Liver (tissue), 9 donors: Measurements from ENCODE around the gene ISM2. TPM values are rescaled to one million over a fixed set of nuclear protein-coding genes. Genes with fewer than 3 reads are reported as not detected.
"Not testable (repeated sequence)": the region's sequence is repeated elsewhere in the genome, so short reads cannot be mapped to it uniquely, and the experiment has no call there.

Source experiments
- DNase-seq: peaks from one replicate; pipeline ENCODE4 v3.0.0-alpha.2; 2017; ENCODE audit warnings: low spot score
- H3K27ac ChIP-seq, 2 donors: one replicate each; pipeline ENCODE4 v1.7.0; 2013; ENCODE audit warnings: inconsistent platforms in 2 of 2, low read length in 2 of 2, control low read depth in 1 of 2, low read depth in 1 of 2, mild to moderate bottlenecking in 1 of 2
- H3K27me3 ChIP-seq, 4 donors: one replicate each; pipeline versions ENCODE4 v1.6.1 to v1.7.0; 2013; ENCODE audit warnings: low read length in 3 of 4, inconsistent platforms in 1 of 4, mild to moderate bottlenecking in 1 of 4, moderate library complexity in 1 of 4; ENCODE audit not compliant: control insufficient read depth in 4 of 4, insufficient read depth in 4 of 4
- H3K36me3 ChIP-seq, 4 donors: one replicate each; pipeline versions ENCODE4 v1.6.1 to v1.7.0; 2013; ENCODE audit warnings: low read length in 3 of 4, mild to moderate bottlenecking in 3 of 4, low read depth in 1 of 4, moderate library complexity in 1 of 4; ENCODE audit not compliant: control insufficient read depth in 4 of 4, insufficient read depth in 3 of 4
- H3K4me1 ChIP-seq, 4 donors: one replicate each; pipeline versions ENCODE4 v1.6.1 to v1.7.0; 2013; ENCODE audit warnings: low read length in 3 of 4, mild to moderate bottlenecking in 3 of 4, moderate library complexity in 1 of 4; ENCODE audit not compliant: control insufficient read depth in 4 of 4, insufficient read depth in 4 of 4
- H3K4me3 ChIP-seq, 3 donors: one replicate each; pipeline versions ENCODE4 v1.6.1 to v1.7.0; 2013; ENCODE audit warnings: low read length in 3 of 3, control low read depth in 1 of 3, low read depth in 1 of 3, mild to moderate bottlenecking in 1 of 3
- H3K9ac ChIP-seq, 2 donors: one replicate each; pipeline ENCODE4 v1.7.0; 2013; ENCODE audit warnings: low read length in 2 of 2, mild to moderate bottlenecking in 2 of 2, moderate library complexity in 2 of 2, control low read depth in 1 of 2, low read depth in 1 of 2
- H3K9me3 ChIP-seq, 4 donors: one replicate each; pipeline versions ENCODE4 v1.6.1 to v1.7.0; 2013; ENCODE audit warnings: low read length in 3 of 4; ENCODE audit not compliant: control insufficient read depth in 4 of 4
- CTCF ChIP-seq: fragments of 150-350 bp; IDR thresholded peaks from 2 replicates; pipeline ENCODE4 v1.5.1; 2017; ENCODE audit warnings: improper control_type of control experiment, low read depth, low read length; ENCODE audit not compliant: missing input control
- EGR1 ChIP-seq, 2 donors: IDR thresholded peaks; 2 replicates each; pipeline ENCODE4 v1.6.1; 2016 to 2018; ENCODE audit warnings: antibody characterized with exemption in 2 of 2, low read depth in 2 of 2
- FOXA1 ChIP-seq: IDR thresholded peaks from 2 replicates; pipeline ENCODE4 v1.6.1; 2016; ENCODE audit warnings: antibody characterized with exemption
- FOXA2 ChIP-seq: IDR thresholded peaks from 2 replicates; pipeline ENCODE4 v1.6.1; 2016; ENCODE audit warnings: antibody characterized with exemption
- HNF4A ChIP-seq, 2 donors: conservative IDR thresholded peaks; 2 replicates each; pipeline ENCODE4 v1.6.1; 2016; ENCODE audit warnings: antibody characterized with exemption in 2 of 2, mild to moderate bottlenecking in 2 of 2
- RAD21 ChIP-seq, 2 donors: IDR thresholded peaks; 2 replicates each; pipeline ENCODE4 v1.6.1; 2016; ENCODE audit warnings: antibody characterized with exemption in 2 of 2, mild to moderate bottlenecking in 2 of 2
- REST ChIP-seq: IDR thresholded peaks from 2 replicates; pipeline ENCODE4 v1.6.1; 2016; ENCODE audit warnings: antibody characterized with exemption, mild to moderate bottlenecking
- RXRA ChIP-seq, 2 donors: IDR thresholded peaks; 2 replicates each; pipeline ENCODE4 v1.6.1; 2017 to 2018; ENCODE audit warnings: antibody characterized with exemption in 2 of 2, mild to moderate bottlenecking in 1 of 2
- SP1 ChIP-seq: IDR thresholded peaks from 2 replicates; pipeline ENCODE4 v1.6.1; 2018; ENCODE audit warnings: antibody characterized with exemption, mild to moderate bottlenecking
- TAF1 ChIP-seq: conservative IDR thresholded peaks from 2 replicates; pipeline ENCODE4 v1.6.1; 2016; ENCODE audit warnings: antibody characterized with exemption, mild to moderate bottlenecking
- YY1 ChIP-seq: IDR thresholded peaks from 2 replicates; pipeline ENCODE4 v1.6.1; 2016; ENCODE audit warnings: antibody characterized with exemption, mild to moderate bottlenecking
- WGBS: extraction: QIAGEN DNeasy Blood & Tissue Kit; methylation state at CpG from one replicate; pipeline ENCODE4 v1.1.7; 2013; 5-methylcytosine and 5-hydroxymethylcytosine counted together
- polyA plus RNA-seq, 2 donors: library from polyadenylated mRNA; stranded (reverse) in 1 of 2; unstranded in 1 of 2; fragments of 200-250 nt in 1 of 2; fragments of >200 nt in 1 of 2; fragmentation: Nextera tagmentation in 1 of 2; extraction: Ambion mirVana in 1 of 2; gene quantifications; one replicate each; pipeline versions ENCODE4 v1.2.1 to v1.2.3, GENCODE V29; 2013 to 2015
- total RNA-seq, 2 donors: library from RNA; depleted of rRNA; stranded (reverse); fragments of >200 nt; gene quantifications; one replicate each; pipeline ENCODE4 v1.2.3, GENCODE V29; 2014
- TF ChIP-seq, protein P1 (sequence below): IDR thresholded peaks from 2 replicates; pipeline ENCODE4 v1.6.1; 2016; ENCODE audit warnings: antibody characterized with exemption
- TF ChIP-seq, protein P2 (sequence below): IDR thresholded peaks from 2 replicates; pipeline ENCODE4 v1.6.1; 2016; ENCODE audit warnings: antibody characterized with exemption
- donor health status: healthy.
- donor health status: healthy.
- donor health status: healthy.
- donor health status: healthy.
- donor health status: healthy.

Gene ISM2
- total and polyA plus RNA-seq, 4 donors: not detected

DNA sequence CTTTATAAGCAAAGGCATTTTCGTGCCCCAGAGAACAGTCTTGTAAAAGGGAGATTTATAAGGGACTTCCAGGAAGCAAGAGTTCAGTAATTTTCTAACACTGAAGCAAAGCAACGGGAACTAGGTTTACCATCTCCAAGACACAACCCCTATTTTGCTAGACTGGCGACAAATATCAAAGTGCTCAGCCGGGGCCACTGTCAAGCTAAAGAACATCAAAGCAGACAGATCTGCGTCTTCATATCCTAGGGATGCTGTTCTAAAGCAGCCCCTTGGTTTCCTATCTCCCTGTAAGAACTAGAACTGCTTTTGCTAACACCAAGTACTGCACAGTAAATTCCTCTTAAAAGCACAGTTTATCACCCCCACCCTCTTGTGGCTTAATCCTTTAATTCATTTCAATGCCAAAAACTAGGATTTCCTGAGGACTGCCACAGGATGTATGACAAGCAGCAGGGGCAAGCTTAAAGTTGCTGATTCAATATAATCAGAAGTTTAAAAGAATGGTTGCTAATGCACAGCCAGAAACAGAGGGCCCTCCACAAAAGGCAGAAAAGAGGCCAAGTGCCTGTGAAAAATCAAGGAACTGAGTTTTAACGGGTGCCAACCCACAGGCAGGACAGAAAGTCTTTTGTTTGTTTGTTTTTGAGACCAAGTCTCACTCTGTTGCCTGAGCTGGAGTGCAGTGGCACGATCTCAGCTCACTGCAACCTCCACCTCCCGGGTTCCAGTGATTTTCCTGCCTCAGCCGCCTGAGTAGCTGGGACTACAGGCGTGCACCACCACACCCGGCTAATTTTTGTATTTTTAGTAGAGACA, 44.0 kb upstream of the ISM2 start:
- no peak overlapping the region for H3K4me3 ChIP-seq
- TF ChIP-seq FOXA2: no peak
- peak; percentile 9 for TF ChIP-seq RAD21 (IDR thresholded peaks at IDR 0.05)
- H3K4me1 ChIP-seq: no peaks in the 10 kb centered on the region
- peak overlapping the region in 1 of 2 donors; percentile 25 for H3K27ac ChIP-seq
- H3K36me3 ChIP-seq: no peaks in the 10 kb centered on the region
- 74% methylated on average over 11 of the region's 11 CpGs for WGBS
- no peak for DNase-seq
- no peaks in the 10 kb centered on the region for H3K9me3 ChIP-seq
- no peaks in the 10 kb centered on the region for H3K27me3 ChIP-seq
- H3K9ac ChIP-seq: no peak overlapping the region

DNA sequence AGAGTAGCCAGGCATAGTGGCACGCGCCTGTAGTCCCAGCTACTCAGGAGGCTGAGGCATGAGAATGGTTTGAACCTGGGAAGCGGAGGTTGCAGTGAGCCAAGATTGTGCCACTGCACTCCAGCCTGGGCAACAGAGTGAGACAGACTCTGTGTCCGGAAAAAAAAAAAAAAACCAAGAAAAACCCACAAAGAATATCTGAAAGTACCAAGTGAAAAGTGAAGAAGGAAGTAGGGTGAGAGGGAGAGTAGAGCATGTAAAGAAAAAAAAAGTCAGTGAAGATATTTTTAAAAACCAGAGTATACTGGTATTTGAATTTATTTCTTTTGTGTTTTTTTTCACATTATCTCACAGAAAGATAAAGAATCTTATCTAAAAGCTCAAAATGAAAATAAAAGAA, 43.3 kb upstream of the ISM2 start:
- no peak overlapping the region for H3K9ac ChIP-seq
- H3K4me3 ChIP-seq: no peak overlapping the region
- DNase-seq: no peak

GRCh38 chr14:77536951-77537350, 38.3 kb upstream of the ISM2 start:
- 92% methylated on average over 5 of the region's 5 CpGs for WGBS
- DNase-seq, H3K27me3 ChIP-seq, H3K4me3 ChIP-seq, H3K27ac ChIP-seq, H3K9ac ChIP-seq, H3K36me3 ChIP-seq, H3K9me3 ChIP-seq, H3K4me1 ChIP-seq: not testable (repeated sequence)

More for the DNA sequence above, 43.3 kb upstream of the ISM2 start:
- WGBS: 88% methylated on average over 4 of the region's 4 CpGs
- no peak overlapping the region for H3K27ac ChIP-seq
- no peaks in the 10 kb centered on the region for H3K9me3 ChIP-seq
- no peaks in the 10 kb centered on the region for H3K27me3 ChIP-seq
- TF ChIP-seq RAD21 (IDR thresholded peaks at IDR 0.05) (no peak), SP1 (no peak), REST (no peak), RXRA (IDR thresholded peaks at IDR 0.05) (no peak)
- H3K4me1 ChIP-seq: no peaks in the 10 kb centered on the region
- no peaks in the 10 kb centered on the region for H3K36me3 ChIP-seq

GRCh38 chr14:77531071-77531470, 32.5 kb upstream of the ISM2 start:
- Histone ChIP-seq H3K27ac (no peak overlapping the region), H3K36me3 (no peaks in the 10 kb centered on the region), H3K4me1 (no peaks in the 10 kb centered on the region), H3K9me3 (no peaks in the 10 kb centered on the region), H3K9ac (no peak overlapping the region), H3K4me3 (no peak overlapping the region), H3K27me3 (no peaks in the 10 kb centered on the region)
- DNase-seq: no peak
- TF ChIP-seq REST (no peak), YY1 (no peak), SP1 (no peak), FOXA2 (no peak), EGR1 (IDR thresholded peaks at IDR 0.05; ENCODE audit: low read depth in 2 of 2) (no peak), TAF1 (no peak), RAD21 (IDR thresholded peaks at IDR 0.05) (no peak), HNF4A (conservative IDR thresholded peaks at IDR 0.05) (no peak), CTCF (no peak), FOXA1 (no peak)
- TF ChIP-seq, protein P1, sequence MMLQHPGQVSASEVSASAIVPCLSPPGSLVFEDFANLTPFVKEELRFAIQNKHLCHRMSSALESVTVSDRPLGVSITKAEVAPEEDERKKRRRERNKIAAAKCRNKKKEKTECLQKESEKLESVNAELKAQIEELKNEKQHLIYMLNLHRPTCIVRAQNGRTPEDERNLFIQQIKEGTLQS: no peak
- TF ChIP-seq, protein P2, sequence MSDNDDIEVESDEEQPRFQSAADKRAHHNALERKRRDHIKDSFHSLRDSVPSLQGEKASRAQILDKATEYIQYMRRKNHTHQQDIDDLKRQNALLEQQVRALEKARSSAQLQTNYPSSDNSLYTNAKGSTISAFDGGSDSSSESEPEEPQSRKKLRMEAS: no peak
